Vagina (tissue), 2 donors: Measurements from ENCODE around the gene SPOCK1.

Experiments used
- POLR2A ChIP-seq, 2 donors: fragments of 450-650 bp; IDR thresholded peaks; one replicate each; pipeline ENCODE4 v1.6.1; 2017; ENCODE audit warnings: antibody characterized with exemption in 2 of 2, mild to moderate bottlenecking in 2 of 2, moderate library complexity in 2 of 2
- TF ChIP-seq, protein P1 (sequence below), 3 experiments: fragments of 450-650 bp in 2 of 3; fragments of 200-600 bp in 1 of 3; sonication (generic) in 1 of 3; IDR thresholded peaks; one replicate each; pipeline ENCODE4 v1.5.1; 2017 to 2019; ENCODE audit warnings: antibody characterized with exemption in 3 of 3, mild to moderate bottlenecking in 2 of 3, moderate library complexity in 2 of 3

DNA sequence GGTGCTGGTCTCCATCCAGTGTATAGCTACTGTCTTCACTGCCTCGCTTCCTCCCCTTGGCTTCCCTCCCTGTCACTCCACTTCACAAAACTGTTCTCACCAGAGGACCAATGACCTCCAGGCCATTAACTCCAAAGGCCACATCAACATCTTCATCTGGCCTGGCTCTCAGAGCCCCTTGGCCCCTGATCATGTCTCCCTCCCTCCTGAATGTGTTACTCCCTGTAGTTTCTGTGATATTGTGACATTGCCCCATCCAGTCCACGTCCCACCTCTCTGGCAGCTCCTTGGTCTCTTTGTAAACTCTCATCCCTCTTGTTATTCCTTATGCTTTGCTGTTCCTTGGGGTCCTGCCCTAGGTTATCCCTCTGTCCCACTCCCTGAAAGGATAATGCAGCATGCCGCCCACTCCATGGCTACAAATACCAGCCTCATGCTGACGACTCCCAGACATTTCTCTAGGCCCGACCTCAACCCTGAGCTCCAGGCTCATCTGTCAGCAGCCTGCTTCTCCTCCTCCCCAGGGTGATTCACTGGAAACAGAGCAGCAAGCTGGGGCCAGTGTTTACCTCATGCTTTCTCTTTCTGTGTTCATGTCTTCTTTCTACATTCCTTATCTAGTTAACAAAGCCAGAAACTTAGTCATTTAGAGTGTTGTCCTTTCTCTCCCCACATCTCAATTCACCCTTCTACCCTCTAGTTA lies 312.2 kb downstream of the SPOCK1 start:
- TF ChIP-seq, protein P1, sequence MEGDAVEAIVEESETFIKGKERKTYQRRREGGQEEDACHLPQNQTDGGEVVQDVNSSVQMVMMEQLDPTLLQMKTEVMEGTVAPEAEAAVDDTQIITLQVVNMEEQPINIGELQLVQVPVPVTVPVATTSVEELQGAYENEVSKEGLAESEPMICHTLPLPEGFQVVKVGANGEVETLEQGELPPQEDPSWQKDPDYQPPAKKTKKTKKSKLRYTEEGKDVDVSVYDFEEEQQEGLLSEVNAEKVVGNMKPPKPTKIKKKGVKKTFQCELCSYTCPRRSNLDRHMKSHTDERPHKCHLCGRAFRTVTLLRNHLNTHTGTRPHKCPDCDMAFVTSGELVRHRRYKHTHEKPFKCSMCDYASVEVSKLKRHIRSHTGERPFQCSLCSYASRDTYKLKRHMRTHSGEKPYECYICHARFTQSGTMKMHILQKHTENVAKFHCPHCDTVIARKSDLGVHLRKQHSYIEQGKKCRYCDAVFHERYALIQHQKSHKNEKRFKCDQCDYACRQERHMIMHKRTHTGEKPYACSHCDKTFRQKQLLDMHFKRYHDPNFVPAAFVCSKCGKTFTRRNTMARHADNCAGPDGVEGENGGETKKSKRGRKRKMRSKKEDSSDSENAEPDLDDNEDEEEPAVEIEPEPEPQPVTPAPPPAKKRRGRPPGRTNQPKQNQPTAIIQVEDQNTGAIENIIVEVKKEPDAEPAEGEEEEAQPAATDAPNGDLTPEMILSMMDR (IDR thresholded peaks at IDR 0.05) = no peak
- TF ChIP-seq POLR2A (IDR thresholded peaks at IDR 0.05) = no peak
